ENCODE measurements around the gene SLC35D2.

SLC35D2 gene

GRCh38 chr9:96299823-96300222, 83.7 kb downstream of the SLC35D2 start:
- POLR2A ChIA-PET = no interaction called here
- H3K4me3 ChIP-seq (ENCODE audit: low read depth, low read length) = no peak overlapping the region
- TF ChIP-seq, protein P1, sequence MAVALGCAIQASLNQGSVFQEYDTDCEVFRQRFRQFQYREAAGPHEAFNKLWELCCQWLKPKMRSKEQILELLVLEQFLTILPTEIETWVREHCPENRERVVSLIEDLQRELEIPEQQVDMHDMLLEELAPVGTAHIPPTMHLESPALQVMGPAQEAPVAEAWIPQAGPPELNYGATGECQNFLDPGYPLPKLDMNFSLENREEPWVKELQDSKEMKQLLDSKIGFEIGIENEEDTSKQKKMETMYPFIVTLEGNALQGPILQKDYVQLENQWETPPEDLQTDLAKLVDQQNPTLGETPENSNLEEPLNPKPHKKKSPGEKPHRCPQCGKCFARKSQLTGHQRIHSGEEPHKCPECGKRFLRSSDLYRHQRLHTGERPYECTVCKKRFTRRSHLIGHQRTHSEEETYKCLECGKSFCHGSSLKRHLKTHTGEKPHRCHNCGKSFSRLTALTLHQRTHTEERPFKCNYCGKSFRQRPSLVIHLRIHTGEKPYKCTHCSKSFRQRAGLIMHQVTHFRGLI (tag by site-specific recombination; IDR thresholded peaks at IDR 0.05) = no peak
- TF ChIP-seq, protein P2, sequence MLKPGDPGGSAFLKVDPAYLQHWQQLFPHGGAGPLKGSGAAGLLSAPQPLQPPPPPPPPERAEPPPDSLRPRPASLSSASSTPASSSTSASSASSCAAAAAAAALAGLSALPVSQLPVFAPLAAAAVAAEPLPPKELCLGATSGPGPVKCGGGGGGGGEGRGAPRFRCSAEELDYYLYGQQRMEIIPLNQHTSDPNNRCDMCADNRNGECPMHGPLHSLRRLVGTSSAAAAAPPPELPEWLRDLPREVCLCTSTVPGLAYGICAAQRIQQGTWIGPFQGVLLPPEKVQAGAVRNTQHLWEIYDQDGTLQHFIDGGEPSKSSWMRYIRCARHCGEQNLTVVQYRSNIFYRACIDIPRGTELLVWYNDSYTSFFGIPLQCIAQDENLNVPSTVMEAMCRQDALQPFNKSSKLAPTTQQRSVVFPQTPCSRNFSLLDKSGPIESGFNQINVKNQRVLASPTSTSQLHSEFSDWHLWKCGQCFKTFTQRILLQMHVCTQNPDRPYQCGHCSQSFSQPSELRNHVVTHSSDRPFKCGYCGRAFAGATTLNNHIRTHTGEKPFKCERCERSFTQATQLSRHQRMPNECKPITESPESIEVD (tag by site-specific recombination; IDR thresholded peaks at IDR 0.05) = peak; percentile 19; the same call in 1 of the 2 replicates
- TF ChIP-seq ZNF629 (tag by site-specific recombination; IDR thresholded peaks at IDR 0.05) (0 out of 2 replicates have a peak, but pooled peaks have one; percentile 15), ZFHX2 (tag by site-specific recombination; conservative IDR thresholded peaks at IDR 0.05) (0 out of 2 replicates have a peak, but pooled peaks have one; percentile 22)
- no peaks in the 10 kb centered on the region for H3K9me3 ChIP-seq (ENCODE audit: control insufficient read depth, insufficient read depth, low read depth, low read length)
- no peak overlapping the region for H3K27ac ChIP-seq (ENCODE audit: extremely low read depth, low read depth, low read length)
- CTCF ChIA-PET = interaction anchor here (0.6 to 1.1 kb wide), 3 partner anchors 18 to 367 kb away, joined by 3 to 5 read pairs (median 5); no protein-coding TSS in a partner anchor
- no peaks in the 10 kb centered on the region for H3K36me3 ChIP-seq (ENCODE audit: control insufficient read depth in 2 of 2, insufficient read depth in 1 of 2, low read length in 2 of 2)
- no peaks in the 10 kb centered on the region for H3K4me1 ChIP-seq (ENCODE audit: control insufficient read depth, insufficient read depth, low read length)

GRCh38 chr9:96294159-96294545, 89.4 kb downstream of the SLC35D2 start:
- Histone ChIP-seq H3K9me3 (ENCODE audit: control insufficient read depth, insufficient read depth, low read depth, low read length) (no peaks in the 10 kb centered on the region), H3K4me1 (ENCODE audit: control insufficient read depth, insufficient read depth, low read length) (no peaks in the 10 kb centered on the region), H3K27ac (ENCODE audit: extremely low read depth, low read depth, low read length) (no peak overlapping the region), H3K4me3 (ENCODE audit: low read depth, low read length) (no peak overlapping the region), H3K36me3 (ENCODE audit: control insufficient read depth in 2 of 2, insufficient read depth in 1 of 2, low read length in 2 of 2) (no peaks in the 10 kb centered on the region)
- ChIA-PET POLR2A (no interaction called here), CTCF (interaction anchor here (2.4 kb wide), 1 partner anchor 23 kb away, joined by 13 read pairs; no protein-coding TSS in a partner anchor)
- TF ChIP-seq ZNF529 (tag by site-specific recombination; IDR thresholded peaks at IDR 0.05; ENCODE audit: insufficient replicate concordance) (no peak), BCL11B (tag by site-specific recombination; IDR thresholded peaks at IDR 0.05; ENCODE audit: low read depth) (no peak), ZNF654 (tag by site-specific recombination; IDR thresholded peaks at IDR 0.05; ENCODE audit: low read depth) (no peak), ZNF169 (tag by site-specific recombination; IDR thresholded peaks at IDR 0.05) (no peak), ZFP41 (tag by site-specific recombination; IDR thresholded peaks at IDR 0.05; ENCODE audit: borderline replicate concordance) (no peak), KLF16 (tag by site-specific recombination; IDR thresholded peaks at IDR 0.05) (no peak), ZNF626 (tag by site-specific recombination; IDR thresholded peaks at IDR 0.05) (no peak), ZNF776 (tag by site-specific recombination; IDR thresholded peaks at IDR 0.05; ENCODE audit: borderline replicate concordance) (no peak), ZBTB17 (tag by site-specific recombination; IDR thresholded peaks at IDR 0.05) (no peak), ZNF501 (tag by site-specific recombination; IDR thresholded peaks at IDR 0.05) (no peak), ZXDB (tag by site-specific recombination; IDR thresholded peaks at IDR 0.05) (no peak), YY2 (tag by site-specific recombination; IDR thresholded peaks at IDR 0.05) (no peak), ZNF514 (tag by site-specific recombination; IDR thresholded peaks at IDR 0.05) (no peak)
- TF ChIP-seq, protein P3, sequence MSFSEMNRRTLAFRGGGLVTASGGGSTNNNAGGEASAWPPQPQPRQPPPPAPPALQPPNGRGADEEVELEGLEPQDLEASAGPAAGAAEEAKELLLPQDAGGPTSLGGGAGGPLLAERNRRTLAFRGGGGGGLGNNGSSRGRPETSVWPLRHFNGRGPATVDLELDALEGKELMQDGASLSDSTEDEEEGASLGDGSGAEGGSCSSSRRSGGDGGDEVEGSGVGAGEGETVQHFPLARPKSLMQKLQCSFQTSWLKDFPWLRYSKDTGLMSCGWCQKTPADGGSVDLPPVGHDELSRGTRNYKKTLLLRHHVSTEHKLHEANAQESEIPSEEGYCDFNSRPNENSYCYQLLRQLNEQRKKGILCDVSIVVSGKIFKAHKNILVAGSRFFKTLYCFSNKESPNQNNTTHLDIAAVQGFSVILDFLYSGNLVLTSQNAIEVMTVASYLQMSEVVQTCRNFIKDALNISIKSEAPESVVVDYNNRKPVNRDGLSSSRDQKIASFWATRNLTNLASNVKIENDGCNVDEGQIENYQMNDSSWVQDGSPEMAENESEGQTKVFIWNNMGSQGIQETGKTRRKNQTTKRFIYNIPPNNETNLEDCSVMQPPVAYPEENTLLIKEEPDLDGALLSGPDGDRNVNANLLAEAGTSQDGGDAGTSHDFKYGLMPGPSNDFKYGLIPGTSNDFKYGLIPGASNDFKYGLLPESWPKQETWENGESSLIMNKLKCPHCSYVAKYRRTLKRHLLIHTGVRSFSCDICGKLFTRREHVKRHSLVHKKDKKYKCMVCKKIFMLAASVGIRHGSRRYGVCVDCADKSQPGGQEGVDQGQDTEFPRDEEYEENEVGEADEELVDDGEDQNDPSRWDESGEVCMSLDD (tag by site-specific recombination; IDR thresholded peaks at IDR 0.05) = no peak
- TF ChIP-seq, protein P4, sequence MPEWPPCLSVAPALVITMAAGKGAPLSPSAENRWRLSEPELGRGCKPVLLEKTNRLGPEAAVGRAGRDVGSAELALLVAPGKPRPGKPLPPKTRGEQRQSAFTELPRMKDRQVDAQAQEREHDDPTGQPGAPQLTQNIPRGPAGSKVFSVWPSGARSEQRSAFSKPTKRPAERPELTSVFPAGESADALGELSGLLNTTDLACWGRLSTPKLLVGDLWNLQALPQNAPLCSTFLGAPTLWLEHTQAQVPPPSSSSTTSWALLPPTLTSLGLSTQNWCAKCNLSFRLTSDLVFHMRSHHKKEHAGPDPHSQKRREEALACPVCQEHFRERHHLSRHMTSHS (tag by site-specific recombination; IDR thresholded peaks at IDR 0.05) = no peak
- TF ChIP-seq, protein P5, sequence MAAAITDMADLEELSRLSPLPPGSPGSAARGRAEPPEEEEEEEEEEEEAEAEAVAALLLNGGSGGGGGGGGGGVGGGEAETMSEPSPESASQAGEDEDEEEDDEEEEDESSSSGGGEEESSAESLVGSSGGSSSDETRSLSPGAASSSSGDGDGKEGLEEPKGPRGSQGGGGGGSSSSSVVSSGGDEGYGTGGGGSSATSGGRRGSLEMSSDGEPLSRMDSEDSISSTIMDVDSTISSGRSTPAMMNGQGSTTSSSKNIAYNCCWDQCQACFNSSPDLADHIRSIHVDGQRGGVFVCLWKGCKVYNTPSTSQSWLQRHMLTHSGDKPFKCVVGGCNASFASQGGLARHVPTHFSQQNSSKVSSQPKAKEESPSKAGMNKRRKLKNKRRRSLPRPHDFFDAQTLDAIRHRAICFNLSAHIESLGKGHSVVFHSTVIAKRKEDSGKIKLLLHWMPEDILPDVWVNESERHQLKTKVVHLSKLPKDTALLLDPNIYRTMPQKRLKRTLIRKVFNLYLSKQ (tag by site-specific recombination; IDR thresholded peaks at IDR 0.05; ENCODE audit: borderline replicate concordance) = no peak
- TF ChIP-seq, protein P6, sequence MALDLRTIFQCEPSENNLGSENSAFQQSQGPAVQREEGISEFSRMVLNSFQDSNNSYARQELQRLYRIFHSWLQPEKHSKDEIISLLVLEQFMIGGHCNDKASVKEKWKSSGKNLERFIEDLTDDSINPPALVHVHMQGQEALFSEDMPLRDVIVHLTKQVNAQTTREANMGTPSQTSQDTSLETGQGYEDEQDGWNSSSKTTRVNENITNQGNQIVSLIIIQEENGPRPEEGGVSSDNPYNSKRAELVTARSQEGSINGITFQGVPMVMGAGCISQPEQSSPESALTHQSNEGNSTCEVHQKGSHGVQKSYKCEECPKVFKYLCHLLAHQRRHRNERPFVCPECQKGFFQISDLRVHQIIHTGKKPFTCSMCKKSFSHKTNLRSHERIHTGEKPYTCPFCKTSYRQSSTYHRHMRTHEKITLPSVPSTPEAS (tag by site-specific recombination; IDR thresholded peaks at IDR 0.05) = no peak

Measured in HEK293 (cell line).